HepG2 (cell line): ENCODE results near the gene SKI. TPM values are rescaled to one million over a fixed set of nuclear protein-coding genes. Genes with fewer than 3 reads are reported as not detected.

Source experiments
- EHMT2 ChIP-seq: fragments of 200-600 bp; sonication (generic); IDR thresholded peaks from 2 replicates; pipeline ENCODE4 v1.7.0; 2017; ENCODE audit warnings: antibody characterized with exemption, low read depth, low read length, borderline replicate concordance
- FIP1L1 ChIP-seq: fragments of 200-400 bp; formaldehyde crosslinking; IDR thresholded peaks from 2 replicates; pipeline ENCODE4 v1.6.1; 2018; ENCODE audit warnings: low read depth, mild to moderate bottlenecking, low read length, moderate library complexity, borderline replicate concordance; ENCODE audit not compliant: insufficient read depth
- GABPB1 ChIP-seq: IDR thresholded peaks from 2 replicates; pipeline ENCODE4 v1.6.1; 2016; ENCODE audit warnings: mild to moderate bottlenecking, missing genetic modification reagents, moderate library complexity, missing compliant biosample characterization
- GZF1 ChIP-seq: sonication (generic); formaldehyde crosslinking; IDR thresholded peaks from 2 replicates; pipeline ENCODE4 v1.5.1; 2020; ENCODE audit warnings: mild to moderate bottlenecking, missing genetic modification reagents
- JDP2 ChIP-seq: sonication (generic); formaldehyde crosslinking; IDR thresholded peaks from 2 replicates; pipeline ENCODE4 v1.8.1; 2022; ENCODE audit warnings: missing genetic modification reagents, borderline replicate concordance
- KDM5B ChIP-seq: sonication (generic); formaldehyde crosslinking; IDR thresholded peaks from 2 replicates; pipeline ENCODE4 v1.4.0; 2020; ENCODE audit warnings: missing genetic modification reagents, mild to moderate bottlenecking, borderline replicate concordance
- MATR3 ChIP-seq: sonication (generic); formaldehyde crosslinking; IDR thresholded peaks from 2 replicates; pipeline ENCODE4 v1.4.0; 2020; ENCODE audit warnings: missing genetic modification reagents
- MYNN ChIP-seq: sonication (generic); formaldehyde crosslinking; IDR thresholded peaks from 2 replicates; pipeline ENCODE4 v1.4.0; 2020; ENCODE audit warnings: mild to moderate bottlenecking, low read depth, missing genetic modification reagents
- PHF21A ChIP-seq: sonication (generic); formaldehyde crosslinking; IDR thresholded peaks from 2 replicates; pipeline ENCODE4 v1.5.0; 2020; ENCODE audit warnings: mild to moderate bottlenecking, missing genetic modification reagents
- RCOR2 ChIP-seq: IDR thresholded peaks from 2 replicates; pipeline ENCODE4 v1.6.1; 2016; ENCODE audit warnings: missing biosample characterization, missing genetic modification reagents
- SNAPC2 ChIP-seq: sonication (generic); formaldehyde crosslinking; IDR thresholded peaks from 2 replicates; pipeline ENCODE4 v1.8.1; 2022; ENCODE audit warnings: mild to moderate bottlenecking, missing genetic modification reagents
- TBX3 ChIP-seq: fragments of 450-650 bp; IDR thresholded peaks from 2 replicates; pipeline ENCODE4 v1.6.1; 2017; ENCODE audit warnings: antibody characterized with exemption, mild to moderate bottlenecking, inconsistent platforms, borderline replicate concordance
- THAP11 ChIP-seq: IDR thresholded peaks from 2 replicates; pipeline ENCODE4 v1.6.1; 2016; ENCODE audit warnings: missing biosample characterization, missing genetic modification reagents
- ZEB1 ChIP-seq: IDR thresholded peaks from 2 replicates; pipeline ENCODE4 v1.6.1; 2012; ENCODE audit warnings: mild to moderate bottlenecking, low read depth, inconsistent platforms; ENCODE audit not compliant: insufficient replicate concordance
- ZFP36 ChIP-seq: fragments of 150-350 bp; IDR thresholded peaks from 2 replicates; pipeline ENCODE4 v1.6.1; 2018; ENCODE audit warnings: borderline replicate concordance, low read length, low read depth; ENCODE audit not compliant: partially characterized antibody
- ZNF24 ChIP-seq: fragments of 450-650 bp; IDR thresholded peaks from 2 replicates; pipeline ENCODE4 v1.6.1; 2017; ENCODE audit warnings: antibody characterized with exemption, mild to moderate bottlenecking
- ZNF530 ChIP-seq: sonication (generic); formaldehyde crosslinking; IDR thresholded peaks from 2 replicates; pipeline ENCODE4 v1.5.0; 2020; ENCODE audit warnings: low read depth, mild to moderate bottlenecking, missing genetic modification reagents
- ZNF674 ChIP-seq: sonication (generic); formaldehyde crosslinking; IDR thresholded peaks from 2 replicates; pipeline ENCODE4 v1.5.0; 2020; ENCODE audit warnings: low read depth, mild to moderate bottlenecking, missing genetic modification reagents
- ZNF790 ChIP-seq: sonication (generic); formaldehyde crosslinking; IDR thresholded peaks from 2 replicates; pipeline ENCODE4 v1.8.0; 2022; ENCODE audit warnings: missing genetic modification reagents, mild to moderate bottlenecking, borderline replicate concordance
- polyA plus RNA-seq, 8 experiments: library from polyadenylated mRNA; depleted of rRNA in 3 of 8; stranded (reverse) in 7 of 8; unstranded in 1 of 8; fragments of >200 nt; fragmentation: Illumina TruSeq in 4 of 8; extraction: Trizol in 4 of 8; gene quantifications; 2 replicates each; pipeline versions ENCODE4 v1.2.1 to v1.2.3, GENCODE V29; 2011 to 2016; ENCODE audit warnings: low read depth in 4 of 8, missing spikeins in 1 of 8, mixed read lengths in 1 of 8; ENCODE audit not compliant: insufficient read depth in 1 of 8
- total RNA-seq, 5 experiments: library from RNA; depleted of rRNA; stranded (reverse); fragments of >200 nt; fragmentation: Illumina TruSeq; extraction: Trizol; gene quantifications; 2 replicates each; pipeline ENCODE4 v1.2.3, GENCODE V29; 2016; ENCODE audit warnings: low read depth in 1 of 5
- TF ChIP-seq, protein P1 (sequence below): sonication (generic); formaldehyde crosslinking; IDR thresholded peaks from 2 replicates; pipeline ENCODE4 v1.5.0; 2020; ENCODE audit warnings: mild to moderate bottlenecking, missing genetic modification reagents
- TF ChIP-seq, protein P2 (sequence below): sonication (generic); formaldehyde crosslinking; IDR thresholded peaks from 2 replicates; pipeline ENCODE4 v1.5.0; 2020; ENCODE audit warnings: missing genetic modification reagents, mild to moderate bottlenecking, borderline replicate concordance
- TF ChIP-seq, protein P3 (sequence below), 2 experiments: IDR thresholded peaks; 2 replicates each; pipeline ENCODE4 v1.6.1; 2011 to 2012; ENCODE audit warnings: low read length in 2 of 2, borderline replicate concordance in 1 of 2, low read depth in 1 of 2, mild to moderate bottlenecking in 1 of 2, moderate library complexity in 1 of 2
- TF ChIP-seq, protein P4 (sequence below): sonication (generic); formaldehyde crosslinking; IDR thresholded peaks from 2 replicates; pipeline ENCODE4 v1.9.0; 2022; ENCODE audit warnings: missing genetic modification reagents, mild to moderate bottlenecking, borderline replicate concordance

Gene SKI
- total and polyA plus RNA-seq, 2 of the 13 experiments (the other 11 are each of a cell fraction or from before 2014, with no cell fraction given), result 4.7 to 6.9 TPM

DNA sequence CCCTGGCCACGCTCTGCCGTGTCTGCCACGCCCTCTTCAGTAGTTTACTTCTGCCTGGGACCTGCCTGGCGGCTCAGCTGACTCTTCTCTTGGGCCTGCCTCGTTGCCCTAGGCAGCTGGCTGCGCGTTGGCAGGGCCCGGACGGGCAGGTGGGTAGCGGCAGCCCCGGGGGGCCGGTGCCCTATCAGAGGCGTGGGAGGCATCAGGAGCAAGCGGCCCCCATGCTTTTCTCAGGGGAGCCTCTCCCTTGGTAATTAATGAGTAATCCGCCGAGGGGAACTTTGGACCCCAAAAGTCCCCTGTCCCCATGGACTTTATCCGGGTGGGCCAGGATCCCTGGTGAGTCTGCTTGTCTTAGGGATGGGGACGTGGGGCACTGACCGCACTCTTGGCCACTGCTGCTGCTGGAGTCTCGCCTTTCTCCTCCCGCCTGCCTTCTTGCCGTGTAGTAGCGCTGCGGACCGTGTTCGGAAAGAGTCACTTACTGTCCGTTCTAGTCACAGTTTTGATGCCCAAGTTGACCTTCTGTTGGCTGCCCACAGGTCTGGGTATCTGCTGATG lies 22.7 kb downstream of the SKI start (continued):
- TF ChIP-seq ZNF674 (CRISPR knock-in tag) (no peak), ZNF790 (no peak), EHMT2 (no peak), FIP1L1 (no peak), GZF1 (no peak), SNAPC2 (CRISPR knock-in tag) (no peak), JDP2 (CRISPR knock-in tag) (no peak), KDM5B (CRISPR knock-in tag) (no peak; the same call in 1 of the 2 replicates), MYNN (CRISPR knock-in tag) (no peak), ZEB1 (peak; percentile 37), RCOR2 (CRISPR knock-in tag) (no peak), THAP11 (CRISPR knock-in tag) (peak; percentile 31; the same call in 1 of the 2 replicates), ZFP36 (no peak), PHF21A (CRISPR knock-in tag) (peak; percentile 94), GABPB1 (peak; percentile 54), TBX3 (no peak), MATR3 (no peak), ZNF24 (no peak), ZNF530 (no peak)
- TF ChIP-seq, protein P1, sequence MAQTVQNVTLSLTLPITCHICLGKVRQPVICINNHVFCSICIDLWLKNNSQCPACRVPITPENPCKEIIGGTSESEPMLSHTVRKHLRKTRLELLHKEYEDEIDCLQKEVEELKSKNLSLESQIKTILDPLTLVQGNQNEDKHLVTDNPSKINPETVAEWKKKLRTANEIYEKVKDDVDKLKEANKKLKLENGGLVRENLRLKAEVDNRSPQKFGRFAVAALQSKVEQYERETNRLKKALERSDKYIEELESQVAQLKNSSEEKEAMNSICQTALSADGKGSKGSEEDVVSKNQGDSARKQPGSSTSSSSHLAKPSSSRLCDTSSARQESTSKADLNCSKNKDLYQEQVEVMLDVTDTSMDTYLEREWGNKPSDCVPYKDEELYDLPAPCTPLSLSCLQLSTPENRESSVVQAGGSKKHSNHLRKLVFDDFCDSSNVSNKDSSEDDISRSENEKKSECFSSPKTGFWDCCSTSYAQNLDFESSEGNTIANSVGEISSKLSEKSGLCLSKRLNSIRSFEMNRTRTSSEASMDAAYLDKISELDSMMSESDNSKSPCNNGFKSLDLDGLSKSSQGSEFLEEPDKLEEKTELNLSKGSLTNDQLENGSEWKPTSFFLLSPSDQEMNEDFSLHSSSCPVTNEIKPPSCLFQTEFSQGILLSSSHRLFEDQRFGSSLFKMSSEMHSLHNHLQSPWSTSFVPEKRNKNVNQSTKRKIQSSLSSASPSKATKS (CRISPR knock-in tag), result no peak
- TF ChIP-seq, protein P2, sequence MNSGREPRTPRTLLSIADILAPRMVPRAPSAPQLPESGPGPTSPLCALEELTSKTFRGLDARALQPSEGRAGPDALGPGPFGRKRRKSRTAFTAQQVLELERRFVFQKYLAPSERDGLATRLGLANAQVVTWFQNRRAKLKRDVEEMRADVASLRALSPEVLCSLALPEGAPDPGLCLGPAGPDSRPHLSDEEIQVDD (CRISPR knock-in tag), result no peak
- TF ChIP-seq, protein P3, sequence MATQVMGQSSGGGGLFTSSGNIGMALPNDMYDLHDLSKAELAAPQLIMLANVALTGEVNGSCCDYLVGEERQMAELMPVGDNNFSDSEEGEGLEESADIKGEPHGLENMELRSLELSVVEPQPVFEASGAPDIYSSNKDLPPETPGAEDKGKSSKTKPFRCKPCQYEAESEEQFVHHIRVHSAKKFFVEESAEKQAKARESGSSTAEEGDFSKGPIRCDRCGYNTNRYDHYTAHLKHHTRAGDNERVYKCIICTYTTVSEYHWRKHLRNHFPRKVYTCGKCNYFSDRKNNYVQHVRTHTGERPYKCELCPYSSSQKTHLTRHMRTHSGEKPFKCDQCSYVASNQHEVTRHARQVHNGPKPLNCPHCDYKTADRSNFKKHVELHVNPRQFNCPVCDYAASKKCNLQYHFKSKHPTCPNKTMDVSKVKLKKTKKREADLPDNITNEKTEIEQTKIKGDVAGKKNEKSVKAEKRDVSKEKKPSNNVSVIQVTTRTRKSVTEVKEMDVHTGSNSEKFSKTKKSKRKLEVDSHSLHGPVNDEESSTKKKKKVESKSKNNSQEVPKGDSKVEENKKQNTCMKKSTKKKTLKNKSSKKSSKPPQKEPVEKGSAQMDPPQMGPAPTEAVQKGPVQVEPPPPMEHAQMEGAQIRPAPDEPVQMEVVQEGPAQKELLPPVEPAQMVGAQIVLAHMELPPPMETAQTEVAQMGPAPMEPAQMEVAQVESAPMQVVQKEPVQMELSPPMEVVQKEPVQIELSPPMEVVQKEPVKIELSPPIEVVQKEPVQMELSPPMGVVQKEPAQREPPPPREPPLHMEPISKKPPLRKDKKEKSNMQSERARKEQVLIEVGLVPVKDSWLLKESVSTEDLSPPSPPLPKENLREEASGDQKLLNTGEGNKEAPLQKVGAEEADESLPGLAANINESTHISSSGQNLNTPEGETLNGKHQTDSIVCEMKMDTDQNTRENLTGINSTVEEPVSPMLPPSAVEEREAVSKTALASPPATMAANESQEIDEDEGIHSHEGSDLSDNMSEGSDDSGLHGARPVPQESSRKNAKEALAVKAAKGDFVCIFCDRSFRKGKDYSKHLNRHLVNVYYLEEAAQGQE (IDR thresholded peaks at IDR 0.05; ENCODE audit: borderline replicate concordance in 1 of 2, low read depth in 1 of 2, low read length in 2 of 2), result 0 out of 4 replicates have a peak, but pooled peaks of 1 of the 2 experiments have one; percentile 34
- TF ChIP-seq, protein P4, sequence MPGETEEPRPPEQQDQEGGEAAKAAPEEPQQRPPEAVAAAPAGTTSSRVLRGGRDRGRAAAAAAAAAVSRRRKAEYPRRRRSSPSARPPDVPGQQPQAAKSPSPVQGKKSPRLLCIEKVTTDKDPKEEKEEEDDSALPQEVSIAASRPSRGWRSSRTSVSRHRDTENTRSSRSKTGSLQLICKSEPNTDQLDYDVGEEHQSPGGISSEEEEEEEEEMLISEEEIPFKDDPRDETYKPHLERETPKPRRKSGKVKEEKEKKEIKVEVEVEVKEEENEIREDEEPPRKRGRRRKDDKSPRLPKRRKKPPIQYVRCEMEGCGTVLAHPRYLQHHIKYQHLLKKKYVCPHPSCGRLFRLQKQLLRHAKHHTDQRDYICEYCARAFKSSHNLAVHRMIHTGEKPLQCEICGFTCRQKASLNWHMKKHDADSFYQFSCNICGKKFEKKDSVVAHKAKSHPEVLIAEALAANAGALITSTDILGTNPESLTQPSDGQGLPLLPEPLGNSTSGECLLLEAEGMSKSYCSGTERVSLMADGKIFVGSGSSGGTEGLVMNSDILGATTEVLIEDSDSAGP, result peak; percentile 55
